ENCODE results near the gene ST8SIA2.

The ST8SIA2 gene

DNA sequence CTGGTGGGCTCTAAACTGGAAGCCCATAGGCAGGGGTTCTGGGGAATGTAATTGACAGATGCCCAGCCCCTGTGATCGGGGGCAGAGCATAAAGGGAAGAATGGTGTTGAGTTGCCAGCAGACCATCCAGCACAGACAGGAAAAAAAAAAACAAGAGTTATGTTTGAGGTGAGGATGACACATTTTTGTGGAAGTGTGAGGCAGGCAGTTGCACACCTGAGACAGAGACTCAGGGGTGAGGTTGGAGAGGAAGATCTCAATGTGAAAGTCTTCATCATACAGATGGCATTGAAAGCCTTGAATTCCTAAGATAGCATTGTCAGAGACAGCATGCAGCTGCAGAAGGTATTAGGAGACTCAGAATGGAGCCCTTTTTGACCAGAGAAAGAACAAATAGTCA is 18.6 kb upstream of the ST8SIA2 start:
- Histone ChIP-seq H3F3A (ENCODE audit: low read depth) (no peaks in the 10 kb centered on the region), H3K9me2 (replicated peaks; ENCODE audit: low read depth, low read length) (no peaks in the 10 kb centered on the region), H4K20me1 (ENCODE audit: insufficient read depth, low read length, poor library complexity, severe bottlenecking) (no peaks in the 10 kb centered on the region), H3K79me2 (ENCODE audit: insufficient read depth, low read length) (no peaks in the 10 kb centered on the region), H3K36me3 (ENCODE audit: insufficient read depth, low read length) (no peaks in the 10 kb centered on the region), H3K27me3 (ENCODE audit: insufficient read depth, low read length, poor library complexity, severe bottlenecking) (no peaks in the 10 kb centered on the region), H3K9me3 (ENCODE audit: insufficient read depth, low read depth, low read length) (no peaks in the 10 kb centered on the region), H3K4me1 (ENCODE audit: insufficient read depth, low read length, poor library complexity, severe bottlenecking) (no peaks in the 10 kb centered on the region), H3K4me3 (ENCODE audit: low read length, poor library complexity, severe bottlenecking) (no peak overlapping the region), H3K9ac (ENCODE audit: low read depth, low read length, poor library complexity, severe bottlenecking) (no peak overlapping the region), H3K4me2 (ENCODE audit: low read depth, low read length, poor library complexity, severe bottlenecking) (no peak overlapping the region), H2AFZ (ENCODE audit: low read length) (no peak overlapping the region)
- TF ChIP-seq, protein P1, sequence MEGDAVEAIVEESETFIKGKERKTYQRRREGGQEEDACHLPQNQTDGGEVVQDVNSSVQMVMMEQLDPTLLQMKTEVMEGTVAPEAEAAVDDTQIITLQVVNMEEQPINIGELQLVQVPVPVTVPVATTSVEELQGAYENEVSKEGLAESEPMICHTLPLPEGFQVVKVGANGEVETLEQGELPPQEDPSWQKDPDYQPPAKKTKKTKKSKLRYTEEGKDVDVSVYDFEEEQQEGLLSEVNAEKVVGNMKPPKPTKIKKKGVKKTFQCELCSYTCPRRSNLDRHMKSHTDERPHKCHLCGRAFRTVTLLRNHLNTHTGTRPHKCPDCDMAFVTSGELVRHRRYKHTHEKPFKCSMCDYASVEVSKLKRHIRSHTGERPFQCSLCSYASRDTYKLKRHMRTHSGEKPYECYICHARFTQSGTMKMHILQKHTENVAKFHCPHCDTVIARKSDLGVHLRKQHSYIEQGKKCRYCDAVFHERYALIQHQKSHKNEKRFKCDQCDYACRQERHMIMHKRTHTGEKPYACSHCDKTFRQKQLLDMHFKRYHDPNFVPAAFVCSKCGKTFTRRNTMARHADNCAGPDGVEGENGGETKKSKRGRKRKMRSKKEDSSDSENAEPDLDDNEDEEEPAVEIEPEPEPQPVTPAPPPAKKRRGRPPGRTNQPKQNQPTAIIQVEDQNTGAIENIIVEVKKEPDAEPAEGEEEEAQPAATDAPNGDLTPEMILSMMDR (conservative IDR thresholded peaks at IDR 0.05; ENCODE audit: low read length) = no peak
- no peak for TF ChIP-seq EZH2phosphoT487 (IDR thresholded peaks at IDR 0.05; ENCODE audit: borderline replicate concordance)

- no peak overlapping the region for H3K9ac ChIP-seq (ENCODE audit: low read depth, low read length, poor library complexity, severe bottlenecking)
- H3K27me3 ChIP-seq (ENCODE audit: insufficient read depth, low read length, poor library complexity, severe bottlenecking) = no peaks in the 10 kb centered on the region
- H3F3A ChIP-seq (ENCODE audit: low read depth) = no peaks in the 10 kb centered on the region
- H3K4me3 ChIP-seq (ENCODE audit: low read length, poor library complexity, severe bottlenecking) = no peak overlapping the region
- no peak overlapping the region for H2AFZ ChIP-seq (ENCODE audit: low read length)
- H4K20me1 ChIP-seq (ENCODE audit: insufficient read depth, low read length, poor library complexity, severe bottlenecking) = no peaks in the 10 kb centered on the region
- H3K4me2 ChIP-seq (ENCODE audit: low read depth, low read length, poor library complexity, severe bottlenecking) = no peak overlapping the region
- no peaks in the 10 kb centered on the region for H3K36me3 ChIP-seq (ENCODE audit: insufficient read depth, low read length)
- H3K4me1 ChIP-seq (ENCODE audit: insufficient read depth, low read length, poor library complexity, severe bottlenecking) = no peaks in the 10 kb centered on the region
- no peaks in the 10 kb centered on the region for H3K9me3 ChIP-seq (ENCODE audit: insufficient read depth, low read depth, low read length)
- H3K79me2 ChIP-seq (ENCODE audit: insufficient read depth, low read length) = no peaks in the 10 kb centered on the region
- no peaks in the 10 kb centered on the region for H3K9me2 ChIP-seq (replicated peaks; ENCODE audit: low read depth, low read length)
- TF ChIP-seq, protein P1 (conservative IDR thresholded peaks at IDR 0.05; ENCODE audit: low read length) = no peak
- TF ChIP-seq EZH2phosphoT487 (IDR thresholded peaks at IDR 0.05; ENCODE audit: borderline replicate concordance) = no peak
These were observed 17.6 kb upstream of the ST8SIA2 start for GRCh38 chr15:92376109-92376508.

DNA sequence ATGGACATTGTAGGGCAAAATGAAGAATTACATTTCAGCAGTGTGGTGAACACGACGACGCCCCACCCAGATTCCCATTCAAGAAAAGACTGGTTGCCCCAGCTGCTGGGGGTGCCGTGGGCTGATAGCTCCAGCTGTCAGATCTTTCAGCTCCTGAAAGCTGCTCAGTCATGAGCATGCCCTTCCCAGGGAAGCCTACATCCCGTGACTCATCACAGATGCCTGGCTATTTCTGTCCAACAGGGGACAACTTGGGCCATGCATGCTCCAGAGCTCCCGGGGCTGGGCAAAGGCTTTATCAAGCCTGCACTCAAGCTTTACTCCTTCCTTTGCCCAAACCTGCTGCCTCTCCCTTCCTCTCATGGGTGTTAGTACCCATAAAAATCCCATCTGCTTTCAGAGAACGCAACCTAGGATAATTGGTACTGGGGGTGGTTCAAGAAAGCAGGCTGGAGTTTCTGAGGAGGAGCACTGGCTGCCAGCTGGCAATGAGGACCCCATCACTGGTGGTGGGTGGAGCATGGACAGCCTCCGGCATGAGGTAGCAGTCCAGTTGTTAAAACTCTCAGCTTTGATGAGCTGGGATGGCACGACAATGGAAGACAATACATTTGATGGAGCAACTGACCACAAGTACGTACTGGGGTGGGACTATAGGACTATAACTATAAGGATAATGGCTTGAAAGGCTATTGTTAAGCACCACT is 16.4 kb upstream of the ST8SIA2 start:
- Histone ChIP-seq H2AFZ (ENCODE audit: low read length) (no peak overlapping the region), H3K4me2 (ENCODE audit: low read depth, low read length, poor library complexity, severe bottlenecking) (no peak overlapping the region), H3K4me1 (ENCODE audit: insufficient read depth, low read length, poor library complexity, severe bottlenecking) (no peaks in the 10 kb centered on the region), H3K79me2 (ENCODE audit: insufficient read depth, low read length) (no peaks in the 10 kb centered on the region), H3F3A (ENCODE audit: low read depth) (no peaks in the 10 kb centered on the region), H3K9me3 (ENCODE audit: insufficient read depth, low read depth, low read length) (no peaks in the 10 kb centered on the region), H3K9ac (ENCODE audit: low read depth, low read length, poor library complexity, severe bottlenecking) (no peak overlapping the region), H3K9me2 (replicated peaks; ENCODE audit: low read depth, low read length) (no peaks in the 10 kb centered on the region), H3K4me3 (ENCODE audit: low read length, poor library complexity, severe bottlenecking) (no peak overlapping the region), H3K36me3 (ENCODE audit: insufficient read depth, low read length) (no peaks in the 10 kb centered on the region), H4K20me1 (ENCODE audit: insufficient read depth, low read length, poor library complexity, severe bottlenecking) (no peaks in the 10 kb centered on the region), H3K27me3 (ENCODE audit: insufficient read depth, low read length, poor library complexity, severe bottlenecking) (no peaks in the 10 kb centered on the region)
- TF ChIP-seq, protein P1 (conservative IDR thresholded peaks at IDR 0.05; ENCODE audit: low read length) = no peak
- TF ChIP-seq EZH2phosphoT487 (IDR thresholded peaks at IDR 0.05; ENCODE audit: borderline replicate concordance) = no peak

Measured in Loucy (cell line).